UCSD-AML1 (cell line): ENCODE data around the gene ABHD15.

ENCODE experiments used
- DNase-seq: peaks from one replicate; lab custom pipeline; 2025; ENCODE audit not compliant: unreplicated experiment; lab: John Stamatoyannopoulos, UW

The ABHD15 gene

DNA sequence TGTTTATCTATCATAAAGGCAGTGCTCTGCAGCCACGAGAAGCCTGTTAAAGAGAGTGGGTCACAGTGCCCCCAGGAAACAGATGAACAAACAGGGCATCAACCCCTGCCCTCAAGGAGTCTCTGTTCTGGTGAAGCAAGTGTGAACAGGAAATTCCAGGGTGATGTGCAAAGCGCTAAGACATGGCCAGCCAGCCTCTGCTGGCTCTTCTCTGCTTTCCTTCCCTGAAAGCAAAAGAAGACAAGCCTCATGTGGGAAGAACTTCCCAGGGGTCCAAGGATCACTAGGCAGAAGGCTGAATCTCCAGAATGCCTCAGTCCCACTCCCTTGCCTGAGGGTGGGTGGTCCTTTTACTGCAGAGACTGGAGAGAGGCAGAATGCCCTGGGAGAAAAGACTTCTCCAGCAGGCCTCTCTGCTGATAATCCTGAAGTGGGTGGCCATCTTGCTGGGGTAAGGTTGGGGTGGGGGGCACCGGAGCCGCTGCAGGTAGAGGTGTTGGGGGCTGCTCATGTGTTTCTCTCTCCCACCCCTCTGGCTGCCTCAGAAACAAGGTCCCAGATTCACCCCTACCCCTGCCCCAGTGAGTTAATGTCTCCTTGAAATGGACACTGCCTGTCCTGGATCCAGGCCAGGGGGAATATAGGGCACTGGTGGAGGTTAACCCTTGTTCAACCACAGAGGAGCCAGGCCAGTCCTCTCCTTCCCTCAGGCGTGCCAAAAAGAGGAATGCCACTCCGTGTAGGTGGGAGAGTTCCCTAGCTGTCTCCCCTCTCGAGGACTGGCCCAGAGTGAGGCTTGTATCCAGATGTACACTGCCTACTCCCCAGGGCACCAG, 28.5 kb upstream of the ABHD15 start:
- no peak for DNase-seq

DNA sequence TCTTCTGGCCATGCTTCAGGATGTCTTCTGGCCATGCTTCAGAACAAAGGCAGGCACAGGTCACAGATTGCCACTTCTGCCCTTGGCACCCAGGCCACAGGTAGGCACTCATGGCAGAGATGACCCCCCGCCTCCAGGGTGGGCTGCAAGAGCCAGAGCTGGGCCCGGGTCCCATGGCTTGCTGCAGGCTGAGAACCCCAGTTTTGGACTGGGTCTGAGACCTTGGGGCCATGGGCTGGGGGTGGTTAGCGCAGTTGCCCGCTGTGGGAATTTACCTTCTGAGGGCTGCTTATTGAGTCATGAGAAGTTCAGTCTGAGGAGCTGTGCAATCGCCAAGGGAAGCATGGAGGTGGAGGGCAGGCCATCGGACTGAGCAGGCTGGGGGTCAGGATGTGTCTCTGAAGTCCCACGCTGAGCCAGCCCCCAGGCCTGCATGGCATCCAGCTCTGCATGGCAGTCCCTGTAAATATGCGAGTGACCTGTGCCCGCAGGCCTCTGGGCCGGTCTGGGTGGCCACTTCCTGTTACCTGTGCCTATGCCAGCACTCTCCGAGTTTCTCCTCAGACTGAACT, 27.8 kb upstream of the ABHD15 start:
- no peak for DNase-seq

DNA sequence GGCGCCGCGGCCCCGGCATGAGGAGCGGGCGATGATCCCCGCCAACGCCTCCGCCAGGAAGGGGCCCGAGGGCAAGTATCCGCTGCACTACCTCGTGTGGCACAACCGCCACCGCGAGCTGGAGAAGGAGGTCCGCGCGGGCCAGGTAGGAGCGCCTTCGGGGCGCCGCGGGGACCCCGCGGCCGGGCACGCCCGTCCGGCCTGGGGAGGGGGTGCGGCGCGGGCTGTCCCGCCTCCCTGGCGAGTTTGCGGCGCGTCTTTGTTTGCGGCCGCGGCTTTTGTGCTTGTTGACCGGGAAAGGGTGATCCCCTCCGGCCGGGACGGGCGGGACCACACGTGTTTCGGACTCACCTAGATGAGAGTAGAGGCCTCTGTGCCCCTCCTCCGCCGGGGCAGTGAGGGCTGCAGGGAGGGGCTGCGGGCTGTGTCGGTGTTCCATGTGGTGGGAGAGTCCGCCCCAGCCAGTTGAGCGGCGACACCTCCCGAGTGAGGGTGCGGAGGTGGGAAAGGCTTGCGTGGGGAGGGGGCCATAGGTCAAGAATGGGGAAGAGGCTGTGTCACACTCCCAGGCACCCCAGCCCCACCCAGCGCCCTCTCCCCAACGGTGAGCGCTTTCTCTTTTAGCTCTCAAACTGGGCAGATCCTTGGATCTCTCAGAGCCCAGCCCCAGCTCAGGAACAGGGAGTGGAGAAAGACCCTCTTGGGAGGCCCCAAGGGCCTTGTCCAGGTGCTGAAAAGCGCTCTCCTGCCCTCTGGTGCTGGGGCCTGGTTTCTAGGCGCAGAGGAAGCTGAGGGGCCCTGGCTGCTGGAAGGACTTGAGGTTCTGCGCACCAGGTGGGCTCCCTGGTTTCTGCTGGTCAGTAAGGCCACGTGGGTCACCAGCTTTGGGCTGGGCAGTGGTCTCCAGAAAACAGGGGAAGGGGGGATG, 27.0 kb upstream of the ABHD15 start:
- DNase-seq = peak; percentile 36

DNA sequence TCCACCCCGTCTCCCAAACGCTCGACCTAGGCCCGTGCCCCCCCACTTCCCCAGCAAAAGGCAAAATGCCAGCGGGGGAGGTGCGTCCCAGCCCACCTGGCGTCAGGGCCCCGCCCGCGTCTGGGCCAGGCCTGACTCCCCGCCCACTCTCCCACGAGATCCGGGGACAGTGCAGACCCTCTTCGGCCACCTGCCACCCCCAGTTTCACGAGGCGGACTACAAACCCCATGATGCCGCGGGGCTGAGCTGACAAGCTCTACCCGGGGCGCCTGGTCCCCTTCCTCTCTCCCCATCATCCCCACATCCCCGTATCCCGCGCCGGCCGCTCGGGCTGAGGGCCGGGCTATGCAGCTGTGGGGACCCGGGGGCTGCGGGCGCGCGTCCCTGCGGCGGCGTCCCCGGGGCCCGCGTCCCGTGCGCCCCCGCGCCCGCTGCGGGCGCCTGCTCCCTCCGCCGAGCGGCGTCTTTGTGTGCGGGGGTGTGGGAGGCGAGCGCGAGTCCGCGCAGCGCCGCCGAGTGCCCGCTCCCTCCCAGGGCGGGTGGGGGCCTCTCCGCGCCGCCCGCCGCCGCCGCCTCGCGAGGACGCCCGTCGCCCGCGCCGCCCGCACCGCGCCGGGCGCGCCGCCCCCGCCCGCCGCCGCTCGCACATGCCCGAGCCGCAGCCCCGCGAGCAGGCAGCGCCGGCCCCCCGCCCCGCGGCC, 26.2 kb upstream of the ABHD15 start, which contains the start of gene ANKRD13B:
TSS of gene ANKRD13B (plus strand) at position 283 of the 702 bp plus-strand sequence. CDS start 490 bp downstream, outside the sequence.
- DNase-seq = peak; percentile 31

DNA sequence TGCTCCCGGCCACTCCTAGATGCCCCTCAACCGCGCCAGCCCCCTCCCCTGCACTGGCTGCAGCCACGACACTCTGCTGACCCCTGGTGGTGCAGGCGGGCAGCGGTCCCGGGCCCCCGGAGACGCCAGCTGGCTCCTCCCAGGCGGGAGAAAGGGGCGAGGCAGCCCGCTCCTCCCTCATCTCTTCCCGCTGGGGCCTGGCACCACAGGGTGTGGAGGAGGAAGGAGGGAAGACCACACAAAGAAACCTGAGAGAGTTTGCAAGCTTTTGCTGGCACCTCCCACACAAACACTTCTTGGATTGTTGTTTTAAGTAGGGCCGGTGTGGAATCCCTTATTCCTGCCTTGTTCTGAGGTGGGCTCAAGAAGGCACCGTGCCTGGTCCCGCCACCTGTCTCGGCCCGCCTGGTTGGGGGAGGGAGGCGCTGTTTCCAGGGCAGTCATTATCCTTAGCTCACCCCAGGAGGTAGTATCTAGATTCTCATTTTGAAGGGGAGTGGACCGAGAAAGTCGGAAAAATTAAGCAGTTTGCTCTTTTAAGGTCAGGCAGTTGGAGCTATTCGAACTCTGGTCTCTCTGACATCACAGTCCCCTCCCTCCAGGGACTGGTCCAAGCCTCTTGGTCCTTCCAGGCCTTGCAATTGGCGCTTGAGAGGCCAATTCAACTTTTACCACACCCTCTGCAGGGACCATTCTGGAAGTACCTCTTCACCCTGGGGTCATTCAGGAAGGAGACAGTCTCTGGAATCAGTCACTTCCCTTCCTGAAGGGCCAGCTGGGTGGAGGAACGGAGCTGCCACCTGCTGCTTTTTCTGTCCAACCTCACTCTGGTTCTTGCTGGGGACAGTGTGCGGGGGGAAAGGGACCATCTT, 25.1 kb upstream of the ABHD15 start:
- DNase-seq = peak; percentile 89

DNA sequence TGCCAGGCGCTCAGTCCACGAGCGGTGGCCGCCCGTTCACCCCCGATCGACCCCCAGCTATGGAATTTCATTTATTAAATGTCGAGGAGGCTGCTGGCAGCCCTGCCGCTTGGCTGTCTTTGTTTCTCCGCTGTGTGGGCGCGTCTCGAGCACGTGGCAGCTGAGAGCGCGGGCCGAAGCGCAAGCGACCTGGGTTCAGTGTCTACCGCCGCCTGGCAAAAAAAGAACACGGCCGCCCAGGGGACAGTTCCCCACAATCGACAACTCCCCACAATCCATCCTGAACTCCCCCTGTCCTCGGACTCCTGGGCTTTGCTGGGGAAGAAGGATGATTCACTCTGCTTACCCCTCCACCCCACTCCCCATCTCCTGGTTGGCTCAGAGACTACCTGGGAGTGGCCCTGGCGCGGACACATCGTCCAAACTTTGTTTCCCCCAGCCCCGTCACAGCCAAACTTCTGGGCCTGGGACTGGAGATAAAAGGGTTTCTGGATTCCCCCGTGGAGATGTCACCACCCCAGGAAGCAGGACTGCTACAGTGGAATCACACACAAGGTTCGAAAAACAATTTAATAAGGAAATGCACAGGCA, 24.4 kb upstream of the ABHD15 start:
- DNase-seq = no peak

DNA sequence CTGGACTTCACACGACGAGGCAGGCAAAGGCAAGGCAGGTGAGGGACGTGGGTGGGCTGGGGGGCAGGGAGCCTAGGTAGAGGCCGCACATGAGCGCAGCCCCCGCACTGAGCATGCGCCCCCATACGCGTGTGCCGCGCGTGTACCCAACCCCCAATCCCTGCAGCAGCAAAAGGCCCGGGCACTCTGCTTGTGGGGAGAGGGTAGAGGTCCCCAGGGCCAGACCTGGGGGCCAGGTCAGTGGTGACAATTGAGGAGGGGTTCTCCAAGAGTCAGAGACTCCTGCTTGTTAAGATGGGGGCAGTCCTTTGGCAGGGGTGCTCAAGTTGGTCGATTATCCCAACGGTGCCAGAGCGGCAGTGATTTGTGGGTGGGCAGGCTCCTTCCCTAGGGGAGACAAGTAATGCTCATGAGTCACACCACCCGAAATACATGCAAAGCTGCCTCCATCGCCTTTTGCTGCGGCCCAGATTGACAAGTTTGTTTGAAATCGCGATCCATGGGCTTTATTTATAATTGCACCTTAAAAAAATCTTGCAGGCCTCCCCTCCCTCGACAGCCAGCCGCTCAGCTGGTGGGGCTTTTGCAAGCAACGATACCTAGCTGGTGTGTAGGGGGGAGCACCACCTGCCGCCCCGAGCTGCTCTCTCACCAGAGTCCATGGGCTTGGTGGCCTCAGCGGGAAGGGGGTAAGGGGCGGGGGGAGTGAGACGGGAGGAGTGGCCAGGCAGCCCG, 23.7 kb upstream of the ABHD15 start:
- no peak for DNase-seq

DNA sequence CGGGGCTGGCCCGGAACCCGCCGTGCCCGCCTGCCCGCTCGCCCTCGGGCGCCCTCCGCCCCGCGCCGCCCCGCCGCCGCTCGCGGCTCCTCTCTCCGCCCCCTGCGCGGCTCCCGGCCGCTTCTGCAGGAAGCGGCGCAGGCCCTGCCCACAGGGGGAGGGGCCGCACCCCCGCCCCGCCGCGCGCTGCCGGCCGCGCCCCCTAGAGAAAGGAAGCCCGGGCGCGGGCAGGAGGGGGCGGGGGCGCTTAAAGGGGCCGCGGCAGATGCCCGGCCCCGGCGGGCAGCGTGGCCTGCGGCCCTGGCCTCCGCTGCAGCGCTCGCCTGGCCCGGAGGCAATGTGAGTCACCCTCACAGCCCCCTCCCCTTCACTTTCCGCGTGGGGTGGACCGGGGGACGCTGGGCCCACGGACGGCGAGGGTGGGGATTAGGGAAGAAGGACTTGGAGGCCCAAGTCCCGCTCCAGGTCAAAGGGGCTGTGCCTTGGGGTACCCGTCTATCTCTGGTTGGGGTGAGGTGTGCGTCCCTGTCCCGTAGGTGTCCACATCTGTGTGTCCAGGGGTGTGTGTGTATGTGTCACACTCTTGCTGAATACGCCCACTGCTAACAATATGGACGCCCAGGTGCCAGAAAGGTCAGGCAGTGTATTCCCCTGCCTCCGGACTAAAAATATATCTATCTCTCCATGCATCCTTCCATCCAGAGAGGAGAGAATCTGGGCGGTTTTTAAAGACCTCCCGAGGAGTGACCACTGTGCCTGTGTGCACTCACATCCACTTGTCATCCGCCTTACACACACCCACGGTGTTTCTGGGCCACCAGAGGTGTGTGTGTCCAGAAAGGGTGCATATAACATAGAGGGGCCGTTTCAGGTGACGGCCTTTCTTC, 22.9 kb upstream of the ABHD15 start, which contains the start of gene GIT1:
TSS of gene GIT1 (minus strand) at position 125 of the 887 bp plus-strand sequence. CDS start 270 bp downstream, outside the sequence.
- peak; percentile 91 for DNase-seq

DNA sequence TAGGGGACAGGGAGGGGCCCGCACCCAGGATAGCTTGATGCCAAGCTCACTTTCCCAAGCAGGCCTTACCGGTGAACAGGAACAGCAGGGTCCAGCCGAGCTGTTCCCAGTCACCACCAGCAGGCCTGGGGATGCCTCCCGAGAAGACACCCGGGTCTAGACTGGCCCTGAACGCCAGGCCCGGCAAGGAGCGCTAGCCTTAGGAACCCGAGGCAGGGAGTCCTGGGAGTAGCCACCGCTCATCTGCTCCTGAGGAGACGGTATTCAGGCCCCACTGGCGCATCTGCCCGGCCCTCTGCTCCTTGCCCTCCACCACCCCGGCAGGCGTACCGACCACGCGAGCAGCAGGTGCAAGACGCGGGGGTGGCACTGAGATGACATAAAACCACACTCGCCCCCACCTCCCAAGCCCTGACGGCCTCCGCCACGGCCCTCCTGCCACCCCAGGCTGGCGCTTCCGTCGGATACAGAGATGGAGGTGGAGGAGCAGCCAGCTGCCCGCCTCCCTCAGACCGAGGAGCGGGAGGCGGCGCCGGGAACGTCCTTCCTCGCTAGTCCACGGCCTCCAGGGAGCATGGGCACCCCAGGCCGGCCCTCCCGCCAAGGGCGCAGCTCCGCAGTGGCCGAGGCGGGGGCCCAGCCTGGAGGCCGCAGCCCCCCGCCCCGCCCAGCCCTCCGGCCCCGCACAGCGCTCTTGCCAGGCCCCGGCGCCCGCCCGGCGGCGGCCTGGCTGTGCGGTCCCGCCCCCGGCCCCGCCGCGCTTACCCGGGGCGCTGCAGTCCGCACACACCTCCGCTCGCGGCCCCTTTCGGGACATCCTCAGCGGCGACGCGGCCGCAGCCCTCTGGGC, 21.9 kb upstream of the ABHD15 start:
- DNase-seq = peak; percentile 52

DNA sequence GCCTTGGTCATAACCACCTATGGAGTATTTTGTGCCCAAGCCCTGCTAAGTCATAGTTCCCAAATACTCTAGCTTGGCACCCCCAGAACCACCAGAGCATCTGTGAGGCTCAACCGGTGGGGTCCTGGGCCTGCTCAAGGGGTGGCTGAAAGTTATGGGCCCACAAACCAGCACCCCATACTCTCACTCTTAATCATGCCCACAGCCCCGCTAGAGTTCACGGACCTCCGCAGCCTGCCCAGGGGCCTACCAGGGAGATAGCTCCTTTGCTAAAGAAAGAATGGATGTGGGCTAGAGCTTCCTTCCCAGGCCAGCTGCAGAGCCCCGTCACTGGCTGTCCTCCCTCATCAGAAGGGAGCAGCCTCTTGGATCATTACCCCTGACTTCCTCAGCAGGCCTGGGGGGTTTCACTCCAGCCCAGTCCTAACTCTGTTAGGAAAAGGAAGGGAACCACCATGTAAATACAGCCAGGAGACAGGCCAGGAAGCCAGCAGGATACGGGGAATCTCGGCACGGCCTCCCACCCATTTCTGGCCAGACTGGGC, 21.3 kb upstream of the ABHD15 start:
- DNase-seq = peak; percentile 52

DNA sequence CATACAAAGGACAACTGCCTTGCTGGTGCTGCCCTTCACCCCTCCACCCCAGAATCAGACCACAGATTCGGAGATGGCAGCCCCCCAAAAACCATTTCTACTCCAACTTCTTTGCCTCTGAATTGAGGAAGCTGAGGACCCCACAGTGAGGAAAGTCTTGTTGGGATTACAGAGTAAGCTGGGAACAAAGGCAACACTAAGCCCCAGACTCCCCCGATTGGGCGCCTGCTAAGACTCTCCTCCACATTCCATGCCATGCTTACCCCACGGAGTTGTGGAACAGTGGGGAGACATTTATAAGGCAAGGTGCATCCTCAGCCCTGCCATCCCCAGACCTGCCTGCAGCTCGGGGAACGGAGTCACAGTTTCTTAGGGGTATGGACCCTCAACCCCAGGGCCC, 20.8 kb upstream of the ABHD15 start:
- DNase-seq = no peak

DNA sequence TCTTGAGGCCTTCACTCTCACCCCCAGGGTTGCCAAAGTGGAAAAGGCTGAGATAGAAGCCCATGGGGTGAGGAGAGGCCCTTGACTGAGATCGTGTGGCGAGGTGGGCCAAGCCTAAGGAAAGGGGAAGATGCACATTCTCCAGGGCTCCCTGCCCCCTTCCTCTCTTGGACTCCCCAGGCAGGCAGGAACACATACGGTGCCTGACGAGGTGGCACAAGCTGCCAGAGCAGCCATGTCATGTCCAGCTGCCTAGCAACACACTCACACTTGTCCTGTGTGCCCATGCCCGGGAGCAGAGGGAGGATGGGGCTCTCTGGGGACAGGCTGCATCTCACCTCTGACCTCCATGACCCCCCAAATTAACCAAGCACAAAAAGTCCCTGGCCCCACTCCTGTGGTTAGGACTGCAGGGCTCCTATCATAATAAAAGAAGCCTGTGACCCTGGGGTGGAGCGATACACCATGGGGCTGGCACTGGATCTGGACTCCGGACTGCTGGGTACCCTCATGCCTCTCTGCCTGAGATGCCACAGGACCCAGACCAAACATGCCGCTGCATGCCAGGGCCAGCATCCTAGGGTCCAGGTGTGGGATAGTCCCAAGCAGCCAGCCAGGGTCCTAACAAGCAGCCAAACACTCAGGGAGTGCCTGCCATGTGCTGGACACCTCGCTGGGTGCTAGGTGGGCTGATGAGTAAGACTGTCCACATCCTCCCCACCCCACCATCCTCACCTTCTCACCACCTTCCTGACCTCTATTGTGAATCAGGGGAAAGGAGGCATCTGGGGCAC, 20.0 kb upstream of the ABHD15 start:
- peak; percentile 28 for DNase-seq

DNA sequence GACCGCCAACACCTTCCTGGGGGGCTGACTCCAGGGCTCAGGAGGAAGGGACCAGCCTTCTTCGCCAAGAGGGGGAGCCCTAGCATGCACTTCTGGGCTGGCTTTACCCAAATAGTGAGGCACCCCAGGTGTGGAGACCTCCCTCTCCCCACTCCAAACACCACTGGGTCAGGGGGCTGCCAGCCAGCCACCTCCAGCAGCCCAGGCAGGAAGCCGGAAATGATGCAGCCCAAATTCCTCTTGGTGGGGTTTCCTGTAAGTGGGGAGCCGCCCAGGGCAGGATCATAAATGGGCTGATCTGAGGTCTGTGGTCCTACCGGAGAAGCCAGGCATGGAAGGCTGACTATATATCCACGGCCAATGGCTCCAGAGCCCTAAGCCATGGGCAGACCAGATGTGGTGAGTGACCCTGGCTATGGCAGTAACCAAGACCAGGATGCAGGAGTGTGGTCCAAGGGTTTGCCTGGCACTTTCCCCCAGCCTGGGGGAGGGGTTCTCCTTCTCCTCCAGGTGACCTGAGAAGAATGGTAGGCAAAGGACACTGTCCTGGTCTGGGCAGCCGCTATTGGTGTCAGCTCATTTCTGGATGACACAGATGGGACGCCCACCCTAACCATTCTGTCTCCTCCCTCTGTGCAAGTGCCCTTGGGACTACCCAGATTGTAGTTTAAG, 18.4 kb upstream of the ABHD15 start:
- peak; percentile 63 for DNase-seq

DNA sequence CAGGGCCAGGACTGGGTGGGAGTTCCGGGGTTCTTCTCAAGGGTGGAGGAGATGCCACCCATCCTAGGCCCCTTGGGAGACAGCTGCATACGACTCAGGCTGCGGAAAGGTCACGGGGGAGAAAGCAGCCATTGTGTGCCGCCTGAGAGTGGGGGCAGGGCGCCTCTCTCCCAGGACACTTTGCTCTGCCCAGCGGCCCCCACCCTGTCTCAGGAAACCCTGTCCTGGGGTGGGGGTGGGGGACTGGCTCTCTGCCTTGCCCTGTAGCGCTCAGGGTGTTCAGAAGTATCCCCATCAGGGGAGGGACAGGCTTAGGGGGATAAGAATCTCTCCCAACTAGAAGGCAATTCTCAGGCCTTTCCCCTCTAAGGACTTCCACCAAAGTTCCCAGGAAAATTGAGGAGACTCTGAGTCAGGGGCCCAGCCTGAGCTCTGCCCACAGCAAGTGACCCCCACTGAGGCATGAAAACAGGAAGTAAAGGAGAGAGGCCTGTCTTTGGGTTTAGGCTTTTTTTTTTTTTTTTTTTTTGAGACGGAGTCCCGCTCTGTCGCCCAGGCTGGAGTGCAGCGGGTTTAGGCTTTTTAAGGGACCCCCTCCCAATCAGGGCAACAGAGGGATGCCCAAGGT, 17.7 kb upstream of the ABHD15 start:
- peak; percentile 47 for DNase-seq
